Ishikawa (cell line): Measurements from ENCODE around the gene OPTN.

ENCODE experiments used
- CEBPB ChIP-seq: IDR thresholded peaks from 2 replicates; pipeline ENCODE4 v1.6.1; 2012
- CREB1 ChIP-seq: IDR thresholded peaks from 2 replicates; pipeline ENCODE4 v1.6.1; 2012; ENCODE audit warnings: low read depth
- EGR1 ChIP-seq: IDR thresholded peaks from 2 replicates; pipeline ENCODE4 v1.6.1; 2012
- EP300 ChIP-seq: IDR thresholded peaks from 2 replicates; pipeline ENCODE4 v1.6.1; 2012; ENCODE audit warnings: borderline replicate concordance
- FOXM1 ChIP-seq: IDR thresholded peaks from 2 replicates; pipeline ENCODE4 v1.6.1; 2012; ENCODE audit warnings: low read depth, borderline replicate concordance
- NFIC ChIP-seq: IDR thresholded peaks from 2 replicates; pipeline ENCODE4 v1.6.1; 2012
- RAD21 ChIP-seq: IDR thresholded peaks from 2 replicates; pipeline ENCODE4 v1.6.1; 2012; ENCODE audit warnings: low read depth
- TAF1 ChIP-seq: IDR thresholded peaks from 2 replicates; pipeline ENCODE4 v1.6.1; 2012; ENCODE audit warnings: low read depth, mild to moderate bottlenecking
- TCF12 ChIP-seq: IDR thresholded peaks from 2 replicates; pipeline ENCODE4 v1.6.1; 2012; ENCODE audit warnings: low read depth
- TEAD4 ChIP-seq: IDR thresholded peaks from 2 replicates; pipeline ENCODE4 v1.6.1; 2012
- USF1 ChIP-seq: IDR thresholded peaks from 2 replicates; pipeline ENCODE4 v1.6.1; 2012
- YY1 ChIP-seq: IDR thresholded peaks from 2 replicates; pipeline ENCODE4 v1.6.1; 2012; ENCODE audit warnings: low read depth
- ZBTB7A ChIP-seq: IDR thresholded peaks from 2 replicates; pipeline ENCODE4 v1.6.1; 2012; ENCODE audit warnings: low read depth
- TF ChIP-seq, protein P1 (sequence below): IDR thresholded peaks from 2 replicates; pipeline ENCODE4 v1.6.1; 2012; ENCODE audit warnings: low read depth, mild to moderate bottlenecking
- TF ChIP-seq, protein P2 (sequence below): IDR thresholded peaks from 2 replicates; pipeline ENCODE4 v1.6.1; 2012

Gene OPTN

GRCh38 chr10:13099666-13100348, at the start of gene OPTN:
TSS of gene OPTN (plus strand) at chr10:13100163. CDS start at chr10:13109123, 8,960 bp downstream.
- TF ChIP-seq FOXM1 (no peak), RAD21 (peak; percentile 63), CREB1 (no peak), ZBTB7A (peak; percentile 83), CEBPB (no peak), TEAD4 (peak; percentile 57), TAF1 (peak; percentile 24; the same call in 1 of the 2 replicates), EGR1 (peak; percentile 70; the same call in 1 of the 2 replicates), USF1 (peak; percentile 34; the same call in 1 of the 2 replicates), NFIC (no peak), TCF12 (no peak), EP300 (no peak), YY1 (no peak)
- TF ChIP-seq, protein P1, sequence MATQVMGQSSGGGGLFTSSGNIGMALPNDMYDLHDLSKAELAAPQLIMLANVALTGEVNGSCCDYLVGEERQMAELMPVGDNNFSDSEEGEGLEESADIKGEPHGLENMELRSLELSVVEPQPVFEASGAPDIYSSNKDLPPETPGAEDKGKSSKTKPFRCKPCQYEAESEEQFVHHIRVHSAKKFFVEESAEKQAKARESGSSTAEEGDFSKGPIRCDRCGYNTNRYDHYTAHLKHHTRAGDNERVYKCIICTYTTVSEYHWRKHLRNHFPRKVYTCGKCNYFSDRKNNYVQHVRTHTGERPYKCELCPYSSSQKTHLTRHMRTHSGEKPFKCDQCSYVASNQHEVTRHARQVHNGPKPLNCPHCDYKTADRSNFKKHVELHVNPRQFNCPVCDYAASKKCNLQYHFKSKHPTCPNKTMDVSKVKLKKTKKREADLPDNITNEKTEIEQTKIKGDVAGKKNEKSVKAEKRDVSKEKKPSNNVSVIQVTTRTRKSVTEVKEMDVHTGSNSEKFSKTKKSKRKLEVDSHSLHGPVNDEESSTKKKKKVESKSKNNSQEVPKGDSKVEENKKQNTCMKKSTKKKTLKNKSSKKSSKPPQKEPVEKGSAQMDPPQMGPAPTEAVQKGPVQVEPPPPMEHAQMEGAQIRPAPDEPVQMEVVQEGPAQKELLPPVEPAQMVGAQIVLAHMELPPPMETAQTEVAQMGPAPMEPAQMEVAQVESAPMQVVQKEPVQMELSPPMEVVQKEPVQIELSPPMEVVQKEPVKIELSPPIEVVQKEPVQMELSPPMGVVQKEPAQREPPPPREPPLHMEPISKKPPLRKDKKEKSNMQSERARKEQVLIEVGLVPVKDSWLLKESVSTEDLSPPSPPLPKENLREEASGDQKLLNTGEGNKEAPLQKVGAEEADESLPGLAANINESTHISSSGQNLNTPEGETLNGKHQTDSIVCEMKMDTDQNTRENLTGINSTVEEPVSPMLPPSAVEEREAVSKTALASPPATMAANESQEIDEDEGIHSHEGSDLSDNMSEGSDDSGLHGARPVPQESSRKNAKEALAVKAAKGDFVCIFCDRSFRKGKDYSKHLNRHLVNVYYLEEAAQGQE: no peak
- TF ChIP-seq, protein P2, sequence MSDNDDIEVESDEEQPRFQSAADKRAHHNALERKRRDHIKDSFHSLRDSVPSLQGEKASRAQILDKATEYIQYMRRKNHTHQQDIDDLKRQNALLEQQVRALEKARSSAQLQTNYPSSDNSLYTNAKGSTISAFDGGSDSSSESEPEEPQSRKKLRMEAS: peak; percentile 30; the same call in 1 of the 2 replicates

DNA sequence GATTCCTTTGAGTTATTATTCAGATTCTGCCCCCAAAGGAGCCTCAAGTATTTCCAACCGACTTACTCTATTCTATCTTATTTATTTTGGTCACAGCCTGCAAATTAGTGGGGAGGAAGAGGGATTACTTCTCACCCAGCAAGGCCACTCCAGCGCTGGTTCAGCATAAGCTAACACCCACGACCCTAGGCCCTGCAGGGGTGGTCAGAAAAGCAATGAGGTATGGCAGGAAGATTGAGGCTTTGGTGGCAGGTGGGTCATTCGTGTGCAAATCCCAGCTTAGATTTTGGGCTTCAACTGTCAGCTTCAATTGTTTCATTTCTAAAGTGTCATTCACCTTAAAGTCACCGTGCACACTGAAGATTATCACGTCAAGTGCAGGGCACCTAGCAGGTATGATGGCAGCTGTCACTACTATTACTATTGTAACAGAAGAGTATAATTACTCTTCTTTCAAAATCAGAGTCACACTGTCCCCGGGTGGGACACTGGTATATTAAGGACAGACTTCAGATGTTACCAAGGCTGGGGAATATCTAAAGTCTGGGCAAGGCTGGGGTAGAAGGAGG, 48.8 kb upstream of the OPTN start:
- TF ChIP-seq CREB1 (no peak), CEBPB (no peak), ZBTB7A (no peak), EGR1 (no peak), TCF12 (no peak), RAD21 (no peak), EP300 (no peak), USF1 (no peak), TEAD4 (no peak), NFIC (no peak), YY1 (no peak), FOXM1 (no peak), TAF1 (no peak)
- TF ChIP-seq, protein P2: no peak
- TF ChIP-seq, protein P1: no peak

- TF ChIP-seq, protein P1: no peak
- TF ChIP-seq FOXM1: no peak
- TF ChIP-seq EP300: no peak
- TF ChIP-seq TAF1: no peak
- no peak for TF ChIP-seq USF1
Measured at GRCh38 chr10:13053794-13054462, 46.0 kb upstream of the OPTN start.
